Testis (tissue), 3 donors: Measurements from ENCODE around the gene PRTFDC1. TPM values are rescaled to one million over a fixed set of nuclear protein-coding genes. Genes with fewer than 3 reads are reported as not detected.

Experiments
- DNase-seq: peaks from one replicate; pipeline ENCODE4 v3.0.0-alpha.2; 2019
- H3K27ac ChIP-seq, 2 donors: fragments of 200-600 bp; sonication (generic); one replicate each; pipeline ENCODE4 v1.5.1; 2019
- H3K27me3 ChIP-seq: fragments of 200-600 bp; sonication (generic); one replicate; pipeline ENCODE4 v1.5.1; 2019
- H3K36me3 ChIP-seq: fragments of 200-600 bp; sonication (generic); one replicate; pipeline ENCODE4 v1.5.1; 2017; ENCODE audit warnings: low read depth; ENCODE audit errors: missing control alignments
- H3K4me1 ChIP-seq: fragments of 200-600 bp; sonication (generic); one replicate; pipeline ENCODE4 v1.5.1; 2019
- H3K4me3 ChIP-seq, 2 donors: fragments of 200-600 bp; sonication (generic); one replicate each; pipeline ENCODE4 v1.5.1; 2017 to 2019
- H3K9me3 ChIP-seq: fragments of 200-600 bp; sonication (generic); one replicate; pipeline ENCODE4 v1.5.1; 2017
- POLR2A ChIP-seq: fragments of 450-650 bp; IDR thresholded peaks from one replicate; pipeline ENCODE4 v1.6.1; 2017; ENCODE audit warnings: antibody characterized with exemption, mild to moderate bottlenecking, moderate library complexity
- WGBS, 2 donors: methylation state at CpG; one replicate each; pipeline ENCODE4 v1.1.5; 2018; 5-methylcytosine and 5-hydroxymethylcytosine counted together
- intact Hi-C: fragments of 100-400 bp; cut with DNase I; formaldehyde crosslinking; loops from one replicate; pipeline ENCODE4 v1.15.1; 2023; ENCODE audit warnings: low total_unique reads
- polyA plus RNA-seq: library from polyadenylated mRNA; stranded (reverse); fragments of 350-450 nt; fragmentation: Illumina TruSeq; extraction: RNeasy Lipid Tissue Mini Kit (QIAGEN cat#74804); gene quantifications from one replicate; pipeline ENCODE4 v1.2.3, GENCODE V29; 2014; ENCODE audit warnings: low read depth, low replicate concordance; ENCODE audit not compliant: insufficient read depth
- total RNA-seq, 2 donors: library from RNA; depleted of rRNA; stranded (reverse); fragments of >200 nt; gene quantifications; one replicate each; pipeline ENCODE4 v1.2.3, GENCODE V29; 2016
- TF ChIP-seq, protein P1 (sequence below), 3 experiments: fragments of 450-650 bp in 2 of 3; fragments of 200-600 bp in 1 of 3; sonication (generic) in 1 of 3; IDR thresholded peaks; one replicate each; pipeline ENCODE4 v1.5.1; 2016 to 2019; ENCODE audit warnings: antibody characterized with exemption in 3 of 3, mild to moderate bottlenecking in 2 of 3, moderate library complexity in 1 of 3

The PRTFDC1 gene
- total and polyA plus RNA-seq, 3 donors from 2014 or later = 1.2 to 3.5 (median 2.7) TPM

DNA sequence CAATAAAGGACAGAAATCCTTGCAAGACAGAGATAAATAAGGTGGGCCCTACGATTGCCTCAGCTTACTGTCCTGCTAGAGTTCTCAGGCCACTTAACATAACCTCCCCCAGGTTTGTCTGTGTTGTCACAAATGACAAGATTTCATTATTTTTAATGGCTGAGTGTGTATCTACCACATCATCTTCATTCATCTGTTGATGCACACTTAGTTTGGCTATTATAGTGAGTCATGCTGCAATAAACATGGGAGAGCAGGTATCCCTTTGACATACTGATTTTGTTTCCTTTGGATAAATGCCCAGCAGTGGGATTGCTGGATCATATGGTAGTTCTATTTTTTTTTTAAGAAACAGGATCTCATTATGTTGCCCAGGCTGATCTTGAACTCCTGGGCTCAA, 60.6 kb downstream of the PRTFDC1 start:
- Histone ChIP-seq H3K27ac (no peak overlapping the region), H3K4me1 (no peaks in the 10 kb centered on the region), H3K36me3 (no peaks in the 10 kb centered on the region), H3K27me3 (no peaks in the 10 kb centered on the region), H3K4me3 (no peak overlapping the region), H3K9me3 (no peaks in the 10 kb centered on the region)
- no peak for TF ChIP-seq POLR2A
- TF ChIP-seq, protein P1, sequence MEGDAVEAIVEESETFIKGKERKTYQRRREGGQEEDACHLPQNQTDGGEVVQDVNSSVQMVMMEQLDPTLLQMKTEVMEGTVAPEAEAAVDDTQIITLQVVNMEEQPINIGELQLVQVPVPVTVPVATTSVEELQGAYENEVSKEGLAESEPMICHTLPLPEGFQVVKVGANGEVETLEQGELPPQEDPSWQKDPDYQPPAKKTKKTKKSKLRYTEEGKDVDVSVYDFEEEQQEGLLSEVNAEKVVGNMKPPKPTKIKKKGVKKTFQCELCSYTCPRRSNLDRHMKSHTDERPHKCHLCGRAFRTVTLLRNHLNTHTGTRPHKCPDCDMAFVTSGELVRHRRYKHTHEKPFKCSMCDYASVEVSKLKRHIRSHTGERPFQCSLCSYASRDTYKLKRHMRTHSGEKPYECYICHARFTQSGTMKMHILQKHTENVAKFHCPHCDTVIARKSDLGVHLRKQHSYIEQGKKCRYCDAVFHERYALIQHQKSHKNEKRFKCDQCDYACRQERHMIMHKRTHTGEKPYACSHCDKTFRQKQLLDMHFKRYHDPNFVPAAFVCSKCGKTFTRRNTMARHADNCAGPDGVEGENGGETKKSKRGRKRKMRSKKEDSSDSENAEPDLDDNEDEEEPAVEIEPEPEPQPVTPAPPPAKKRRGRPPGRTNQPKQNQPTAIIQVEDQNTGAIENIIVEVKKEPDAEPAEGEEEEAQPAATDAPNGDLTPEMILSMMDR (IDR thresholded peaks at IDR 0.05) = no peak
- DNase-seq = no peak
- 88 to 91% methylated on average over 1 of the region's 1 CpG for WGBS, 2 donors
- intact Hi-C loops = no loop called here

DNA sequence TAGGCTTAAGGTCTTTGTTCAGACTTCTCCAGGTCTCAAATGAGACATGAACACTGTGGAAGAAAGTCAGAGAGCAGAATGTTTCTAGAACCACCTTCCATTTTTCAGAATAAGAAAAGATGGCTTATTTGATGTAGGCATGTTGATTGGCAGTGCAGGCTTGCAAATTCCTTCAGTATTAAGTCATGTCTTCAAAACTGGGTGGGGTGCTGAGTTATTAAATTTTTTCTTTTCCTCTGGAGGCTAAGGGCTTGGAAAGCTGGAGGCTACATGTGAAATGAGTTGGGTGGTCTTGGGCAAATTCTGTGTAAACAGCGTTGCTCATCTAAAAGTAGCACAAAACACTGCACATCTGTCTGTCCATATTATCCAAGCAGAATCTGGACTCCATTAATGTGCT, 62.8 kb downstream of the PRTFDC1 start:
- Histone ChIP-seq H3K4me3 (no peak overlapping the region), H3K4me1 (no peaks in the 10 kb centered on the region), H3K9me3 (no peaks in the 10 kb centered on the region), H3K36me3 (no peaks in the 10 kb centered on the region), H3K27me3 (no peaks in the 10 kb centered on the region), H3K27ac (no peak overlapping the region)
- TF ChIP-seq, protein P1 (IDR thresholded peaks at IDR 0.05) = no peak
- TF ChIP-seq POLR2A = no peak
- 64 to 91% methylated on average over 1 of the region's 1 CpG for WGBS, 2 donors
- no peak for DNase-seq
- intact Hi-C loops = no loop called here

DNA sequence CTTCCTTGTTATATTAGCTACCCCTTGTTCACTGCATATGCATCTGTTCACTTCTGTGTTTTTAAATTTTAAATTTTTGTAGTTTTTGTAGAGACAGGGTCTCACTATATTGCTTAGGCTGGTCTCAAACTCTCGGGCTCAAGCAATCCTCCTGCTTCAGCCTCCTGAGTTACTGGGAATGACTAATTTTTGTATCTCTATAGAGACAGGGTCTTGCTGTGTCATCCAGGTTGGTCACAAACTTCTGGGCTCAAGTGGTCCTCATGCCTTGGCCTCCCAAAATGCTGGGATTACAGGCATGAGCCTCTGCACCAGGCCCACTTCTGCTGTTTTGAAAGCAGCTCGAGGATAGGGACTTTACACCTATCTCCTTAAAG, 64.6 kb downstream of the PRTFDC1 start:
- no peak for DNase-seq
- TF ChIP-seq, protein P1 (IDR thresholded peaks at IDR 0.05) = no peak
- no peak for TF ChIP-seq POLR2A
- no peaks in the 10 kb centered on the region for H3K4me1 ChIP-seq
- no peak overlapping the region for H3K4me3 ChIP-seq
- no peaks in the 10 kb centered on the region for H3K36me3 ChIP-seq
- H3K27ac ChIP-seq = no peak overlapping the region
- intact Hi-C loops = no loop called here
- 93 to 95% methylated on average over 1 to 2 of the region's 2 CpGs for WGBS, 2 donors
- H3K27me3 ChIP-seq = no peaks in the 10 kb centered on the region
- H3K9me3 ChIP-seq = no peaks in the 10 kb centered on the region

DNA sequence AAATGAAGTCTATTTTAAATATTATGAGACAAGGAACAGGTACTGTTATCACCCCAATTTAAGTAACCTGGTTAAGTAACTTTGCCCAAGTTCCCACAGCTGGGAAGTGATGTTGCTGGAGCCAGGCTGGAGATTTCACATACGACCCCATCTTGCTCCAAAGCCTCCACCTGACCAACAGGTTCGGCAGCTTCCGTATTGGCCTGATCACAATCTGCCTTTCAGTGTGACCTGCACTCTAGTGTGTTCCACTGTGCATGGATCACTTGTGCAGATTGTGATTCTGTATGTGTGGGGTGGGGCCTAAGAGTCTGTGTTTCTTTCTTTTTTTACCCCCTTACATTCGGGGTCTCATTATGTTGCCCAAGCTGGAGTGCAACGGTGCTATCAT, 66.1 kb downstream of the PRTFDC1 start:
- no peak for DNase-seq
- Histone ChIP-seq H3K9me3 (no peaks in the 10 kb centered on the region), H3K27ac (no peak overlapping the region), H3K36me3 (no peaks in the 10 kb centered on the region), H3K27me3 (no peaks in the 10 kb centered on the region), H3K4me1 (no peaks in the 10 kb centered on the region), H3K4me3 (no peak overlapping the region)
- no peak for TF ChIP-seq POLR2A
- intact Hi-C loops = no loop called here
- 79 to 82% methylated on average over 5 of the region's 5 CpGs for WGBS, 2 donors

DNA sequence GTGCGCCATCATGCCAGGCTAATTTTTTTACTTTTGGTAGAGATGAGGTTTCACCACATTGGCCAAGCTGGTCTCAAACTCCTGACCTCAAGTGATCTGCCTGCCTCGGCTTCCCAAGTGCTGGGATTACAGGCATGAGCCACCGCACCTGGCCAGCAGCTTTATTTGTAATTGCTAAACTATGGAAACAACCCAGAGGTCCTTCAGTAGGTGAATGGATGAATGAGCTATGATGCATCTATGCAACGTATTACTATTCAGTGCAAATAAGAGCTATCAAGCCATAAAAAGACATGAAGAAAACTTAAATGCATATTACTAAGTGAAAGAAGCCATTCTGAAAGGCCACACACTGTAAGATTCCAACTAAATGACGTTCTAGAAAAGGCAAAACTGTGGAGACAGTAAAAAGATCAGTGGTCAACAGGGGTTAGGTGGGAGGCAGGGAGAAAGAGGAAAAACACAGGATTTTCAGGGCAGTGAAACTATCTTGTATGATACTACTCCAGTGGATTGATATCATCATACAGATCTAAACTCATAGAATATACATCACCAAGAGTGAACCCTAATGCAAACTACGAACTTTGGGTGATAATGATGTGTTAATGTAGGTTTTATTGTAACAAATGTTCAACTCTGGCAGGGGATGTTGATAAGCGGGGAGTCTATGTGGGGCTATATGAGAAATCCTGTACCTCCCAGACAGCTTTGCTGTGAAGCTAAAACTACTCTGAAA, 66.7 kb downstream of the PRTFDC1 start:
- Histone ChIP-seq H3K4me1 (no peaks in the 10 kb centered on the region), H3K4me3 (no peak overlapping the region), H3K27me3 (no peaks in the 10 kb centered on the region), H3K36me3 (no peaks in the 10 kb centered on the region), H3K27ac (no peak overlapping the region), H3K9me3 (no peaks in the 10 kb centered on the region)
- intact Hi-C loops = no loop called here
- no peak for DNase-seq
- 86 to 92% methylated on average over 7 of the region's 7 CpGs for WGBS, 2 donors
- TF ChIP-seq POLR2A = no peak
- TF ChIP-seq, protein P1 (IDR thresholded peaks at IDR 0.05) = no peak
